ENCODE data around the gene LRMDA. TPM values are rescaled to one million over a fixed set of nuclear protein-coding genes. Genes with fewer than 3 reads are reported as not detected.

The LRMDA gene
- total and polyA plus RNA-seq, 2 of the 8 experiments (the other 6 are each of a cell fraction or from before 2014, with no cell fraction given): 0.86 to 2.8 TPM

DNA sequence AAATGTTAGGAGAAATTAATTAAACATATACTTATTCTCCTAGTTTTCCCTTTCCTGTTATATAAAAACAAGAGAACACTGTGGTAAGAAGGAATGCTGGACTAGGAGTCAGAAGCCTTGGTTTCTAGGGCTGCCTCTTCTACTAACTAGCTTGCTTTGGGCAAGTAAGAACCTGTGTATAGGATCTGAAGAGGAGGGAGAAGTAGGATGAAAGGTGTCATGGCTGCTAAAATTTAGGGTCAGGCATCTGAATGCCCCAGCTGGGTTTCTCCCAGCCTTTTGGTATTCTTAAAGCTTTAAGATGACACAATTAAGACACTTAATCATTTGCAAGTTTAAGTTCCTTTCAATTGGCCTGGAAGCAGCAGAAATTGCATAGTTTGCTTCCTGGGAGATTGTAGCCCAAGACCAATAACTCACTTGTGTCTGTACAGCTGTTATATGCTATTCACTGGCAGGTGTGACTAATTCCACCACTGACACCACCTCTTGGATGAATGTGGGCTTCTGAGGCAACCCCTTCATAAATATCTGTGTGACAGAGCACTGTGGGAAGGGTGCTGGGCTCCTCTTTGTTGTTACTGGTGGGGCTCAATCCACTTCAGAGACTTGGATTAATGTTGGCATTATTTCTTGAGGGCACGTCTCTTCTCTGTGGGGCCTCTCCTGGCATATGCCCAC lies 137.2 kb downstream of the LRMDA start:
- Histone ChIP-seq H3K27ac (ENCODE audit: low read depth, low read length) (no peak overlapping the region), H3K36me3 (ENCODE audit: control insufficient read depth in 2 of 4, insufficient read depth in 4 of 4, low read length in 3 of 4) (no peaks in the 10 kb centered on the region), H3K9ac (replicated peaks in 1 of 4; ENCODE audit: extremely low read depth in 1 of 4, low read depth in 3 of 4, low read length in 3 of 4) (no peak overlapping the region), H4K20me1 (replicated peaks in 1 of 2; ENCODE audit: control insufficient read depth in 1 of 2, insufficient read depth in 2 of 2, low read length in 2 of 2) (no peaks in the 10 kb centered on the region), H3K27me3 (replicated peaks in 1 of 4; ENCODE audit: control insufficient read depth in 3 of 4, extremely low read depth in 1 of 4, insufficient read depth in 3 of 4, low read length in 3 of 4) (no peaks in the 10 kb centered on the region), H2BK120ac (replicated peaks; ENCODE audit: low read depth, low read length) (no peak overlapping the region), H3K4me1 (replicated peaks in 1 of 4; ENCODE audit: control insufficient read depth in 3 of 4, insufficient read depth in 4 of 4, low read length in 3 of 4) (no peaks in the 10 kb centered on the region), H3K4me3 (ENCODE audit: extremely low read depth in 1 of 4, insufficient read depth in 2 of 4, low read depth in 3 of 4, low read length in 4 of 4) (no peak overlapping the region), H4K8ac (ENCODE audit: extremely low read depth, insufficient read depth, low read length) (no peak overlapping the region), H2BK15ac (ENCODE audit: low read length) (no peak overlapping the region), H2BK12ac (ENCODE audit: low read depth, low read length) (no peak overlapping the region), H3K18ac (ENCODE audit: extremely low read depth, low read length) (no peak overlapping the region), H3K4ac (replicated peaks; ENCODE audit: insufficient read length, low read depth, low read length) (no peak overlapping the region), H2BK5ac (ENCODE audit: low read depth, low read length) (no peak overlapping the region), H3K4me2 (ENCODE audit: insufficient read depth in 1 of 2, low read depth in 2 of 2, low read length in 2 of 2) (no peak overlapping the region), H2BK20ac (ENCODE audit: low read length) (no peak overlapping the region), H4K91ac (replicated peaks; ENCODE audit: insufficient read length, low read length) (no peak overlapping the region), H4K5ac (ENCODE audit: insufficient read length, low read depth, low read length) (no peak overlapping the region), H3K14ac (ENCODE audit: insufficient read length) (no peak overlapping the region), H3K56ac (replicated peaks; ENCODE audit: insufficient read length, low read depth, low read length) (no peak overlapping the region), H3K9me3 (ENCODE audit: insufficient read depth in 2 of 2, low read depth in 1 of 2, low read length in 1 of 2) (peaks cover 20 to 22% of the 10 kb centered on the region in 2 experiments), H3K79me1 (ENCODE audit: low read depth, low read length) (no peaks in the 10 kb centered on the region), H2AFZ (ENCODE audit: low read length) (no peak overlapping the region), H3K23ac (ENCODE audit: insufficient read length) (no peak overlapping the region), H3K23me2 (ENCODE audit: low read depth, low read length) (no peaks in the 10 kb centered on the region), H3K79me2 (ENCODE audit: control insufficient read depth in 1 of 2, insufficient read depth in 2 of 2, low read length in 2 of 2) (no peaks in the 10 kb centered on the region), H2AK5ac (ENCODE audit: low read depth, low read length) (no peak overlapping the region)
- FAIRE-seq (no peak), DNase-seq (ENCODE audit: low read depth in 1 of 2, low spot score in 2 of 2) (no peak)
- ChIA-PET CTCF (ENCODE audit: partially characterized antibody) (no interaction called here), POLR2A (ENCODE audit: partially characterized antibody) (no interaction called here)
- 100% methylated on average over 1 of the region's 1 CpG; no CpG with 5 or more reads in 1 of the 2 experiments for WGBS, 2 experiments (ENCODE audit: extremely low coverage in 1 of 2, insufficient coverage in 1 of 2, insufficient read length in 1 of 2, insufficient replicate concordance in 2 of 2, low coverage in 1 of 2, low lambda C conversion rate in 2 of 2, missing lambda C conversion rate in 1 of 2)
- TF ChIP-seq KDM4A (IDR thresholded peaks at IDR 0.05; ENCODE audit: low read depth, low read length, severe bottlenecking) (no peak), KDM5A (IDR thresholded peaks at IDR 0.05; ENCODE audit: low read length) (no peak), SAP30 (IDR thresholded peaks at IDR 0.05; ENCODE audit: insufficient read depth, insufficient replicate concordance, low read length) (no peak), JUND (IDR thresholded peaks at IDR 0.05; ENCODE audit: low read length) (no peak), CEBPB (IDR thresholded peaks at IDR 0.05; ENCODE audit: low read depth, low read length) (no peak), TBP (IDR thresholded peaks at IDR 0.05; ENCODE audit: low read depth, low read length) (no peak)
